Measurements from ENCODE around the gene EVA1B.

EVA1B gene

DNA sequence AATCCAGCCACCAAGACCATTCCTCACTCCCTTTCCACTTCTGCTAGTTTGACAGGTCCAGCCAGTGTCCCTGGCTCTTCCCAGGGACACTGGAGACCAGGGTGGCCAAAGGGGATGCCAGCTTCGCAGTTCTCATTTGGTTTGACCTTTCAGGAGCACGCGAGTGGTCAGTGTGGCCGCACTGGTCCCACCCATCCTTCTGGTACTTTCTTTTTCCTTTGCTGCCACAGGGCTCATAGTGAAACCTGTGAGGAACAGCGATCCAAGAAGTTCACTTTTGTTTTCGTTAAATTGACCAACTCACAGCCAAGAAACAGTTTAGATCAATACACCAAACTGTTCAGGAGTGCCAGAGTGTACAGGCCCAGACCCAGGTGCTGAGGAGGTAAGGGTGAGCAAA lies 14.4 kb upstream of the EVA1B start:
- TF ChIP-seq, protein P1, sequence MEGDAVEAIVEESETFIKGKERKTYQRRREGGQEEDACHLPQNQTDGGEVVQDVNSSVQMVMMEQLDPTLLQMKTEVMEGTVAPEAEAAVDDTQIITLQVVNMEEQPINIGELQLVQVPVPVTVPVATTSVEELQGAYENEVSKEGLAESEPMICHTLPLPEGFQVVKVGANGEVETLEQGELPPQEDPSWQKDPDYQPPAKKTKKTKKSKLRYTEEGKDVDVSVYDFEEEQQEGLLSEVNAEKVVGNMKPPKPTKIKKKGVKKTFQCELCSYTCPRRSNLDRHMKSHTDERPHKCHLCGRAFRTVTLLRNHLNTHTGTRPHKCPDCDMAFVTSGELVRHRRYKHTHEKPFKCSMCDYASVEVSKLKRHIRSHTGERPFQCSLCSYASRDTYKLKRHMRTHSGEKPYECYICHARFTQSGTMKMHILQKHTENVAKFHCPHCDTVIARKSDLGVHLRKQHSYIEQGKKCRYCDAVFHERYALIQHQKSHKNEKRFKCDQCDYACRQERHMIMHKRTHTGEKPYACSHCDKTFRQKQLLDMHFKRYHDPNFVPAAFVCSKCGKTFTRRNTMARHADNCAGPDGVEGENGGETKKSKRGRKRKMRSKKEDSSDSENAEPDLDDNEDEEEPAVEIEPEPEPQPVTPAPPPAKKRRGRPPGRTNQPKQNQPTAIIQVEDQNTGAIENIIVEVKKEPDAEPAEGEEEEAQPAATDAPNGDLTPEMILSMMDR (IDR thresholded peaks at IDR 0.05; ENCODE audit: extremely low read depth, missing control alignments) = no peak
- no peak for DNase-seq (ENCODE audit: low spot score)

DNA sequence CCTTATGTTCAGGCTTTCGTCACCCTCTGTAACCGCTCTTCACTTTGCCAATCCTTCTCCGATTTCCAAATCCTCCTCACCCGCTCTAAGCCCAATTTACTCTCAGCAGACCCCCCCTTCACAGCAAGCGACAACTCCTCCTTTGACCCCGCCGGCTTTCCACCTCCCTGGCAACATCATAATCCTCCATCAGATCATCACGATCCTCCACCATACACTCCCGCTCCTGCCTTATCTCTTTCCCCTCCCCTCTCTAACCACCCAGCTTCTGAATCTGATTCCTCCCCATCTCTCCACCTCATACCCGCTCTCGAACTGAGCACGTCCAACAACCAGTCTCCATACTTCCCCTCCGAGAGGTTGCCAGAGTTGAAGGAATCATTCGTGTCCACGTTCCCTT lies 7.5 kb upstream of the EVA1B start:
- DNase-seq (ENCODE audit: low spot score) = no peak
- TF ChIP-seq, protein P1 (IDR thresholded peaks at IDR 0.05; ENCODE audit: extremely low read depth, missing control alignments) = no peak

DNA sequence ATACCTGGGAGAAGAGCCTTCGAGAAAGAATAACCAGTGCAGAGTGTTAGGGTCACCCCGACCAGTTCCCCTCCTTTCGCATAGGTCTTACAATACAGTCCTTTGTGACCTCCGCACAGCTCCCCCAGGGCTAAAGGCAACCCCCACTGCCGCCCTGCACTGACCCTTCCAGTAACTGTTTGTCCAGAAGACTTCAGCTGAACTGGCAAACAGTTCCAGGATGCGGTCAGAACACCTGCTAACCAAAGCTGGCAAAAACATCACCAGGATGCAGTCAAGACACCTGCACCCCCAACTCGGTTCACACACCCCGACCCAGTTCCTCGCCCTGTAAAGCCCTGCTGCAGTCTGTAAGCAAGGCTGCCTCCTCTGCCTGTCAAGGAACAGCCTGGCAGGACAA lies 6.4 kb upstream of the EVA1B start:
- TF ChIP-seq, protein P1 (IDR thresholded peaks at IDR 0.05; ENCODE audit: extremely low read depth, missing control alignments) = no peak
- no peak for DNase-seq (ENCODE audit: low spot score)

DNA sequence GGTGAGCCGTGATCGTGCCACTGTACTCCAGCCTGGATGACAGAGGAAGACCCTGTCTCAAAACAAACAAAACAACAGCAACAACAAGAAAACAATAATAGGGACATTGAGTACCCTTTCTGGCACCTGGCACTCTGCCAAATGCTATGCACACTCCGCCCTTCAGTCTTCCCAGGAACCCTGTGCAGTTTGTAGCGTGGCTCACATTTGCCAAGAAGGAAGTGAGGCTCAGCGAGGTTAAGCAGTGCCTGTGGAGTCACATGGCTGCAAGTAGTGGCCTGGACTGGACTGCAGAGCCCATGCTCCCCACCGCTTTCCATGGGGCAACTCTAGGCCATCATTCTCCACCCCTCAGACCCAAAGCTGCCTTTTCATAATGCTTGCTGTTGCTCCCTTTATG lies 5.3 kb upstream of the EVA1B start:
- DNase-seq (ENCODE audit: low spot score) = no peak
- TF ChIP-seq, protein P1 (IDR thresholded peaks at IDR 0.05; ENCODE audit: extremely low read depth, missing control alignments) = no peak

DNA sequence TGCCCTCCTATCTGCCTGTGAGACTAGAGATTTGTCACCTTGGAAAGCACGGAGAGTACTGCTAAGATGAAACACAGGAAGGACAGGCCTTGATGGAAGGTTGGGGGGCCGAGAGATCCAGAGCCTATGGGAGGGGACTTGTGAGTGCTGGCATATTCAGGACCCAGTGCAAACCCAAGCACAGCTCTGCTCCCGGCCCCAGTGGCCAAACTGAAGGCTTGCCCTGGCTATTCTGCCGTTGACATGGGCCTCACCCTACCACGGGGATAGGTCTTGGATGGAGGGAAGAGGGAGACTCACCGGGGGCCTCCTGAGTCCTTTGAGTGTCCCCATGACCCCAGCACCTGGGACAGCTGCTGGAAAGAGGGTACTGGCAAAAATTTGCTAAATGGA lies 4.6 kb upstream of the EVA1B start:
- DNase-seq (ENCODE audit: low spot score) = no peak
- TF ChIP-seq, protein P1 (IDR thresholded peaks at IDR 0.05; ENCODE audit: extremely low read depth, missing control alignments) = no peak

DNA sequence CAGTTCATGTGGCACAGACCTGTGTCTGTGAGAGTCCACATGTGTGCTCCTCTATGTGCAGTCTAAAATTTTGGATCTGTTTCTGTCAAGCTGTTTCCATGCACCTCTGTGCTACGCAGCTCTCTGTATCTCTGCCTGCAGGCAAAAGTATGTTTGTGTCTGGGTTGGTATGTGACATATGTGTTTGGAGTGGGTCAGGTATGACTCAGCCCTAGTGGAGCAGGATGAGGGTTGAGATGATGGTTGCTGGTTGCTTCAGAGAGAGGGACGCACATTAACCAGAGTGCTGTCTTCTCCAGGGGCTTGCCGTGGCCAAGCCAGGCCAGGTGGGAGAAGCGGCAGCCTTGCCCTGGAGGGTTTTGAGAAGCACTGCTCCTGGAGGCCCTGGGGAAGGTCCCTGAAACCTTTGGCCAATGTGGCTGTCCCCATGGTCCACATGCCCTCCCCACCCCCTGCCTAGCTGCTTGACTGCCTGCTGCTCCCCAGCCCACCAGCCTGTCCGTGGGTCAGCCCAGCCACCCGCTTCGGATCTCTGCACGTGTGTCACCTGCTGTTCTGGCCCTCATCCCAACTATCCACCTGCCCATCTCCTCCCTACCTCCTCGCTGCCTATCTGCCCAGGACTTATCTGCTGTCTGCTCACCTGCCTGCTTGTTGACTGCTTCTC lies 4.1 kb upstream of the EVA1B start:
- TF ChIP-seq, protein P1 (IDR thresholded peaks at IDR 0.05; ENCODE audit: extremely low read depth, missing control alignments) = no peak
- DNase-seq (ENCODE audit: low spot score) = no peak

DNA sequence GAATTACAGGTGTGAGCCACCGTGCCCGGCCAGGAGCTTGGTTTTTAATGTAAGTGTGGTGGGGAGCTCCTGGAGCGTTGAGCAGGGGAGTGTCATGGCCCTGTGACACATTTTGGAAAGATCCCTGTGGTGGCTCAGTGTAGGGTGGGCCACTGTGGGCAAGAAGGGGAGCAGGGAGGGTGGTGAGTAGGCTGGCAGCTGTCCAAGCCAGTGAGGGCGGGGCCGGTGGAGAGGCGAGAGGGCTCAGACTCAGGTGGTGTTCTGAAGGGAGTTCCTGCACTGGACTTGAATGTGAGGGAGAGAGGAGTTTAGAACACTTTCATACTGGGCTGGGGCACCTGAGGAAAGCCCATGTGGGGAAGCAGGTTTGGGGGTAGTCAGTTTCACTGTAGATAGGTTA lies 3.1 kb upstream of the EVA1B start:
- TF ChIP-seq, protein P1 (IDR thresholded peaks at IDR 0.05; ENCODE audit: extremely low read depth, missing control alignments) = no peak
- no peak for DNase-seq (ENCODE audit: low spot score)
